PFSK-1 (cell line): ENCODE data around the gene PPP2R2D.

Experiments
- FOXP2 ChIP-seq: optimal IDR thresholded peaks from 2 replicates; pipeline ENCODE3; 2011; ENCODE audit warnings: borderline replicate concordance, control low read depth, inconsistent platforms; ENCODE audit not compliant: insufficient read depth; ENCODE audit errors: extremely low read length, extremely low read depth
- POLR2AphosphoS5 ChIP-seq: IDR thresholded peaks from 2 replicates; pipeline ENCODE4 v1.6.1; 2012; ENCODE audit warnings: low read depth, mild to moderate bottlenecking, control low read depth, low read length, moderate library complexity
- REST ChIP-seq, 2 experiments: IDR thresholded peaks; 2 replicates each; pipeline versions ENCODE4 v1.6.1 to v1.8.0; 2011 to 2012; ENCODE audit warnings: low read depth in 2 of 2, low read length in 2 of 2, control low read depth in 1 of 2, inconsistent platforms in 1 of 2, mild to moderate bottlenecking in 1 of 2, moderate library complexity in 1 of 2; ENCODE audit not compliant: insufficient read depth in 1 of 2
- SIN3A ChIP-seq: IDR thresholded peaks from 2 replicates; pipeline ENCODE4 v1.6.1; 2012; ENCODE audit warnings: mild to moderate bottlenecking, low read length, moderate library complexity, borderline replicate concordance; ENCODE audit not compliant: insufficient read depth
- TAF1 ChIP-seq: IDR thresholded peaks from 2 replicates; pipeline ENCODE4 v1.6.1; 2012; ENCODE audit warnings: low read length, control low read depth, borderline replicate concordance; ENCODE audit not compliant: insufficient read depth

The PPP2R2D gene

GRCh38 chr10:131955591-131956340 lies 55.0 kb downstream of the PPP2R2D start:
- no peak for TF ChIP-seq POLR2AphosphoS5
- no peak for TF ChIP-seq SIN3A
- TF ChIP-seq TAF1: no peak
- TF ChIP-seq FOXP2: no peak
- TF ChIP-seq REST (IDR thresholded peaks at IDR 0.05; ENCODE audit: insufficient read depth in 1 of 2, low read depth in 2 of 2, low read length in 2 of 2): no peak

GRCh38 chr10:131959841-131960240 lies 59.0 kb downstream of the PPP2R2D start:
- no peak for TF ChIP-seq SIN3A
- TF ChIP-seq TAF1: no peak
- TF ChIP-seq REST (IDR thresholded peaks at IDR 0.05; ENCODE audit: insufficient read depth in 1 of 2, low read depth in 2 of 2, low read length in 2 of 2): no peak
- TF ChIP-seq FOXP2: no peak
- no peak for TF ChIP-seq POLR2AphosphoS5

- TF ChIP-seq REST (IDR thresholded peaks at IDR 0.05; ENCODE audit: insufficient read depth in 1 of 2, low read depth in 2 of 2, low read length in 2 of 2) (no peak), FOXP2 (no peak), SIN3A (no peak), POLR2AphosphoS5 (no peak), TAF1 (no peak)
Measured at GRCh38 chr10:131960631-131961046, 59.8 kb downstream of the PPP2R2D start.

- TF ChIP-seq FOXP2: no peak
- TF ChIP-seq REST (IDR thresholded peaks at IDR 0.05; ENCODE audit: insufficient read depth in 1 of 2, low read depth in 2 of 2, low read length in 2 of 2): no peak
- no peak for TF ChIP-seq TAF1
- no peak for TF ChIP-seq SIN3A
- TF ChIP-seq POLR2AphosphoS5: no peak
Measured at GRCh38 chr10:131961047-131961776, 60.4 kb downstream of the PPP2R2D start.
